Measurements from ENCODE around the gene HIVEP3.

The HIVEP3 gene

GRCh38 chr1:41812051-41812450 is 106.7 kb downstream of the HIVEP3 start:
- H3K27me3 ChIP-seq = no peaks in the 10 kb centered on the region
- no peak for TF ChIP-seq Cebpa-rat (IDR thresholded peaks at IDR 0.05)
- H3K4me1 ChIP-seq = peaks cover 4 to 47% (median 21%) of the 10 kb centered on the region in 10 experiments
- no peaks in the 10 kb centered on the region for H4K20me1 ChIP-seq
- no peak overlapping the region for H3K4me3 ChIP-seq
- H3K27ac ChIP-seq = 0 out of 22 replicates have a peak overlapping the region, but pooled peaks of 1 of the 11 experiments have one; percentile 52
- H3K9me3 ChIP-seq (replicated peaks in 1 of 11) = no peaks in the 10 kb centered on the region
- no peaks in the 10 kb centered on the region for H3K36me3 ChIP-seq
- no peak overlapping the region for H3K9ac ChIP-seq
- H3K4me2 ChIP-seq = peak overlapping the region in 4 of 11 experiments; percentile 30 to 61 (median 55); a peak in 2 of 22 replicates

- Histone ChIP-seq H3K36me3 (no peaks in the 10 kb centered on the region), H4K20me1 (no peaks in the 10 kb centered on the region), H3K9ac (no peak overlapping the region), H3K4me3 (no peak overlapping the region), H3K27ac (peak overlapping the region in 3 of 11 experiments; percentile 37 to 52 (median 39); a peak in 6 of 22 replicates), H3K4me1 (peaks cover 12 to 55% (median 29%) of the 10 kb centered on the region in 10 experiments), H3K9me3 (replicated peaks in 1 of 11) (no peaks in the 10 kb centered on the region), H3K27me3 (no peaks in the 10 kb centered on the region), H3K4me2 (peak overlapping the region in 7 of 11 experiments; percentile 30 to 61 (median 39); a peak in 13 of 22 replicates)
- no peak for TF ChIP-seq Cebpa-rat (IDR thresholded peaks at IDR 0.05)
Observed at GRCh38 chr1:41811051-41811795, 107.5 kb downstream of the HIVEP3 start.

- H3K4me3 ChIP-seq = no peak overlapping the region
- H3K9me3 ChIP-seq (replicated peaks in 1 of 11) = no peaks in the 10 kb centered on the region
- H3K9ac ChIP-seq = no peak overlapping the region
- H3K27me3 ChIP-seq = no peaks in the 10 kb centered on the region
- no peaks in the 10 kb centered on the region for H3K36me3 ChIP-seq
- H3K27ac ChIP-seq = peak overlapping the region in 1 of 11 experiments; percentile 52; a peak in 1 of 22 replicates
- H4K20me1 ChIP-seq = no peaks in the 10 kb centered on the region
- no peak for TF ChIP-seq Cebpa-rat (IDR thresholded peaks at IDR 0.05)
- H3K4me1 ChIP-seq = peaks cover 20 to 63% (median 37%) of the 10 kb centered on the region in 10 experiments
- H3K4me2 ChIP-seq = peak overlapping the region in 4 of 11 experiments; percentile 39 to 74 (median 63); a peak in 7 of 22 replicates
Observed at GRCh38 chr1:41810446-41810845, 108.3 kb downstream of the HIVEP3 start.

- TF ChIP-seq Cebpa-rat (IDR thresholded peaks at IDR 0.05) = no peak
- Histone ChIP-seq H3K36me3 (no peaks in the 10 kb centered on the region), H3K27me3 (no peaks in the 10 kb centered on the region), H3K27ac (no peak overlapping the region), H3K4me2 (peak overlapping the region in 5 of 11 experiments; percentile 20 to 74 (median 52); a peak in 8 of 22 replicates), H3K9me3 (replicated peaks in 1 of 11) (no peaks in the 10 kb centered on the region), H3K4me1 (peaks cover 28 to 70% (median 44%) of the 10 kb centered on the region in 10 experiments), H4K20me1 (no peaks in the 10 kb centered on the region), H3K4me3 (no peak overlapping the region), H3K9ac (no peak overlapping the region)
Observed at GRCh38 chr1:41809692-41810091, 109.0 kb downstream of the HIVEP3 start.

- Histone ChIP-seq H3K9me3 (replicated peaks in 1 of 11) (no peaks in the 10 kb centered on the region), H3K36me3 (no peaks in the 10 kb centered on the region), H3K27me3 (no peaks in the 10 kb centered on the region), H4K20me1 (no peaks in the 10 kb centered on the region), H3K27ac (peak overlapping the region in 6 of 11 experiments; percentile 3 to 97 (median 40); a peak in 7 of 22 replicates), H3K4me1 (peaks cover 51 to 93% (median 66%) of the 10 kb centered on the region in 10 experiments), H3K9ac (no peak overlapping the region), H3K4me2 (peak overlapping the region; percentile 67 to 95 (median 90)), H3K4me3 (0 out of 20 replicates have a peak overlapping the region, but pooled peaks of 1 of the 10 experiments have one; percentile 3)
- TF ChIP-seq Cebpa-rat (IDR thresholded peaks at IDR 0.05) = no peak
Observed at GRCh38 chr1:41807390-41807789, 111.3 kb downstream of the HIVEP3 start.

- no peaks in the 10 kb centered on the region for H4K20me1 ChIP-seq
- H3K4me2 ChIP-seq = peak overlapping the region; percentile 67 to 95 (median 90)
- no peaks in the 10 kb centered on the region for H3K27me3 ChIP-seq
- 0 out of 20 replicates have a peak overlapping the region, but pooled peaks of 1 of the 10 experiments have one; percentile 3 for H3K4me3 ChIP-seq
- no peak for TF ChIP-seq Cebpa-rat (IDR thresholded peaks at IDR 0.05)
- H3K4me1 ChIP-seq = peaks cover 58 to 94% (median 72%) of the 10 kb centered on the region in 10 experiments
- H3K9ac ChIP-seq = no peak overlapping the region
- H3K36me3 ChIP-seq = no peaks in the 10 kb centered on the region
- peak overlapping the region in 10 of 11 experiments; percentile 18 to 97 (median 74); a peak in 17 of 22 replicates for H3K27ac ChIP-seq
- no peaks in the 10 kb centered on the region for H3K9me3 ChIP-seq (replicated peaks in 1 of 11)
Observed at GRCh38 chr1:41806472-41807155, 112.1 kb downstream of the HIVEP3 start.

GRCh38 chr1:41805771-41806471 is 112.8 kb downstream of the HIVEP3 start:
- Histone ChIP-seq H3K4me3 (no peak overlapping the region), H3K9ac (no peak overlapping the region)

GRCh38 chr1:41804176-41804575 is 114.5 kb downstream of the HIVEP3 start:
- no peaks in the 10 kb centered on the region for H3K27me3 ChIP-seq
- H3K4me3 ChIP-seq = no peak overlapping the region
- no peaks in the 10 kb centered on the region for H3K36me3 ChIP-seq
- peaks cover 78 to 94% (median 84%) of the 10 kb centered on the region in 10 experiments for H3K4me1 ChIP-seq
- peak overlapping the region in 10 of 11 experiments; percentile 90 to 97 (median 94); a peak in 21 of 22 replicates for H3K27ac ChIP-seq
- no peaks in the 10 kb centered on the region for H3K9me3 ChIP-seq (replicated peaks in 1 of 11)
- peak overlapping the region in 9 of 11 experiments; percentile 20 to 85 (median 81); a peak in 16 of 22 replicates for H3K9ac ChIP-seq
- no peak for TF ChIP-seq Cebpa-rat (IDR thresholded peaks at IDR 0.05)
- peak overlapping the region; percentile 73 to 95 (median 90) for H3K4me2 ChIP-seq
- no peaks in the 10 kb centered on the region for H4K20me1 ChIP-seq

More at GRCh38 chr1:41805771-41806471, 112.8 kb downstream of the HIVEP3 start:
- TF ChIP-seq Cebpa-rat (IDR thresholded peaks at IDR 0.05) = no peak
- H3K4me1 ChIP-seq = peaks cover 65 to 94% (median 72%) of the 10 kb centered on the region in 10 experiments
- H3K4me2 ChIP-seq = peak overlapping the region; percentile 67 to 95 (median 90)
- H3K27ac ChIP-seq = peak overlapping the region in 10 of 11 experiments; percentile 18 to 97 (median 74); a peak in 16 of 22 replicates
- H4K20me1 ChIP-seq = no peaks in the 10 kb centered on the region
- H3K27me3 ChIP-seq = no peaks in the 10 kb centered on the region
- no peaks in the 10 kb centered on the region for H3K36me3 ChIP-seq
- H3K9me3 ChIP-seq (replicated peaks in 1 of 11) = no peaks in the 10 kb centered on the region
